ENCODE measurements around the gene UBXN6. TPM values are rescaled to one million over a fixed set of nuclear protein-coding genes. Genes with fewer than 3 reads are reported as not detected.

UBXN6 gene
- total RNA-seq, 1 experiment from 2014 or later, result 34.1 TPM

GRCh38 chr19:4454747-4455718, 2.6 kb downstream of the UBXN6 start:
- Histone ChIP-seq H4K5ac (ENCODE audit: insufficient read length, low read depth, low read length) (no peak overlapping the region), H3K14ac (ENCODE audit: insufficient read depth, low read length) (no peak overlapping the region), H4K8ac (replicated peaks; ENCODE audit: insufficient read length, low read depth, low read length) (no peak overlapping the region), H4K20me1 (ENCODE audit: control insufficient read depth, insufficient read depth, insufficient read length) (peaks cover 4% of the 10 kb centered on the region), H3K23me2 (ENCODE audit: insufficient read length, low read depth, low read length, poor library complexity, severe bottlenecking) (peaks cover 9% of the 10 kb centered on the region), H2BK5ac (ENCODE audit: insufficient read length, low read length) (no peak overlapping the region), H3K23ac (ENCODE audit: insufficient read length, low read depth, low read length) (no peak overlapping the region), H2BK120ac (ENCODE audit: low read depth, low read length, poor library complexity, severe bottlenecking) (no peak overlapping the region), H3K4me1 (ENCODE audit: insufficient read depth, low read length) (no peaks in the 10 kb centered on the region), H3K4me2 (ENCODE audit: insufficient read depth, insufficient read length, low read length) (no peak overlapping the region), H2BK12ac (ENCODE audit: insufficient read length, low read depth, low read length) (no peak overlapping the region), H3K27ac (ENCODE audit: insufficient read length, low read depth, low read length) (no peak overlapping the region), H2BK15ac (ENCODE audit: low read depth, low read length) (no peak overlapping the region), H4K91ac (ENCODE audit: insufficient read length, low read depth, low read length) (no peak overlapping the region), H3K79me1 (ENCODE audit: insufficient read depth, low read depth, low read length, poor library complexity, severe bottlenecking) (no peaks in the 10 kb centered on the region), H3K18ac (ENCODE audit: insufficient read length, low read depth, low read length) (no peak overlapping the region), H3K9ac (ENCODE audit: extremely low read depth, insufficient read length, low read length) (no peak overlapping the region), H3K9me3 (ENCODE audit: control insufficient read depth, low read depth, low read length) (no peaks in the 10 kb centered on the region), H3T11ph (ENCODE audit: low read length) (no peak overlapping the region), H3K27me3 (ENCODE audit: insufficient read depth, low read length) (no peaks in the 10 kb centered on the region), H2AK5ac (ENCODE audit: insufficient read length, low read length) (no peak overlapping the region), H3K56ac (ENCODE audit: insufficient read length, low read depth, low read length) (no peak overlapping the region), H2BK20ac (ENCODE audit: low read depth, low read length, poor library complexity, severe bottlenecking) (no peak overlapping the region), H3K79me2 (ENCODE audit: insufficient read depth, low read length) (no peaks in the 10 kb centered on the region; the same call in 1 of the 2 replicates), H2AFZ (ENCODE audit: low read length) (no peak overlapping the region), H3K4ac (ENCODE audit: low read depth, low read length) (no peak overlapping the region)
- H3K9me3 Mint-ChIP-seq, result peaks cover 0 to 3% of the 10 kb centered on the region in 2 experiments; a peak in 1 of 5 replicates
- H3K4me3 Mint-ChIP-seq, result peak overlapping the region; percentile 10 to 35; a peak in 1 of 5 replicates
- peaks cover 4 to 24% (median 5%) of the 10 kb centered on the region in 3 experiments; a peak in 4 of 7 replicates for H3K36me3 Mint-ChIP-seq (ENCODE audit: insufficient read depth in 1 of 3, low read depth in 3 of 3)
- no peak overlapping the region for H3K27ac Mint-ChIP-seq
- H3K27me3 Mint-ChIP-seq (ENCODE audit: low read depth), result peaks cover 6% of the 10 kb centered on the region; the same call in 1 of the 2 replicates
- WGBS (ENCODE audit: extremely low coverage, insufficient read length, low lambda C conversion rate), result no CpG with 5 or more reads among the region's 29 CpGs
- peaks cover 10 to 14% of the 10 kb centered on the region in 2 experiments for H3K4me1 Mint-ChIP-seq
- TF ChIP-seq CTCF (conservative IDR thresholded peaks at IDR 0.05), result no peak
- no peak for DNase-seq

Measured in H9 (cell line).